Tibial artery (tissue), 4 donors: ENCODE measurements around the gene ZNG1A.
A peak's percentile ranks its signal among the peaks of the same experiment; 100 is the strongest.
"Not testable (repeated sequence)": the region's sequence is repeated elsewhere in the genome, so short reads cannot be mapped to it uniquely, and the experiment has no call there.

ENCODE experiments used
- DNase-seq, 2 donors: peaks; one replicate each; pipeline ENCODE4 v3.0.0-alpha.2; 2019
- H3K27ac ChIP-seq, 2 donors: fragments of 200-600 bp; sonication (generic) in 1 of 2; 1 replicate in 1 of 2; 2 replicates in 1 of 2; pipeline ENCODE4 v1.5.1; 2018 to 2019; ENCODE audit warnings: mild to moderate bottlenecking in 1 of 2
- H3K27me3 ChIP-seq, 2 donors: fragments of 200-600 bp; sonication (generic) in 1 of 2; one replicate each; pipeline versions ENCODE4 v1.5.1 to v1.6.0; 2016 to 2019
- H3K36me3 ChIP-seq, 3 donors: fragments of 200-600 bp; sonication (generic) in 2 of 3; one replicate each; pipeline ENCODE4 v1.5.1; 2016 to 2019; ENCODE audit warnings: mild to moderate bottlenecking in 2 of 3
- H3K4me1 ChIP-seq, 4 donors: fragments of 200-600 bp; sonication (generic) in 2 of 4; 1 replicate in 3 of 4; 2 replicates in 1 of 4; pipeline ENCODE4 v1.5.1; 2016 to 2019
- H3K4me3 ChIP-seq, 2 donors: fragments of 200-600 bp; sonication (generic) in 1 of 2; 1 replicate in 1 of 2; 2 replicates in 1 of 2; pipeline ENCODE4 v1.5.1; 2018 to 2019; ENCODE audit warnings: mild to moderate bottlenecking in 2 of 2
- H3K9me3 ChIP-seq, 3 donors: fragments of 200-600 bp; sonication (generic) in 1 of 3; one replicate each; pipeline ENCODE4 v1.5.1; 2016 to 2019
- intact Hi-C: fragments of 100-400 bp; cut with DNase I; formaldehyde crosslinking; loops from one replicate; pipeline ENCODE4 v1.15.0; 2023; ENCODE audit warnings: low total_unique reads
- TF ChIP-seq, protein P1 (sequence below), 2 experiments: fragments of 200-600 bp in 1 of 2; fragments of 450-650 bp in 1 of 2; IDR thresholded peaks; one replicate each; pipeline ENCODE4 v1.5.1; 2017 to 2019; ENCODE audit warnings: antibody characterized with exemption in 2 of 2, mild to moderate bottlenecking in 1 of 2, moderate library complexity in 1 of 2

ZNG1A gene

DNA sequence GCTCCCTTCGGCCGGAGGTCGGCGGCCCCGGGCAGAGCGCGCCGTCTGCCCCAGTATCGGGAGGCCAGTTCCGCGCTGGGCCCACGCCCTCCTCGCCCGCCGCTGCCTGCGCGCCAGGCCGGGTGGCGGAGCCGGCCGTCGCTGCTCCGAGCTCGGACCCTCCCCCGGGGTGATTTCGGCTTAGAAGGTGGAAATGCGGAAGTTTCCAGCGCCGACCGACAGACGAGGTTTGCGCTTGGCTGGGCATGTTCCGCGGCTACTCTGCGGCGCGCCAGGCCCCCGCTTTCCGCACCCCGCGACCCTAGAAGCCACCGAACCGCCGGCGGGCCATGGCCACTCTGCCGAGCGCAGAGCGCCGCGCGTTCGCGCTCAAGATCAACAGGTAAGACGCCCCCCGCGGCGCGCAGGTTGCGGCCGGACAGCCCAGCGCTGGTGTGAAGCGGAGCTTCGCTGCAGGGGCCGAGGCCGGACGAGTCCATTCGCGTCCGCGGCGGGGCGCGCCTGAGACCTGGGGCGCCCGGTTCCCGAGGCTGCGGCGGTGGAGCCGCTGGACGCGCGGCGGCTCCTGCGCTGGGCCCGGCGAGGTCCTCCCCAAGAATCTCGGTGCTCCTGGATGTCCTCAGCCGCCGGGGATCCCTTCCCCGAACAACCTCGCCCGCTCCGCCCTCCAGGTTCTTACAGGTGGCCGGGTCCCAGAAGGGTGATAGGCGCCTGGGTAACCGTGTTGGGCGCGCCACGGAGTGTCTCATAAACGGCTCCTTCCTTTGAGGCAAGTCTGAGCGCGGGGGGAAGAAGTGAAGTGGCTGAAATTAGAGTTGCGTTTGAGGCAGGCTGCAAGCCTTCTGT, 36.0 kb upstream of the ZNG1A start, which contains the start of gene DOCK8:
Gene DOCK8 (plus strand): TSS at position 218 of the 846 bp plus-strand sequence. CDS start 112 bp downstream, at position 330.
- peak; percentile 58 to 73 for DNase-seq

DNA sequence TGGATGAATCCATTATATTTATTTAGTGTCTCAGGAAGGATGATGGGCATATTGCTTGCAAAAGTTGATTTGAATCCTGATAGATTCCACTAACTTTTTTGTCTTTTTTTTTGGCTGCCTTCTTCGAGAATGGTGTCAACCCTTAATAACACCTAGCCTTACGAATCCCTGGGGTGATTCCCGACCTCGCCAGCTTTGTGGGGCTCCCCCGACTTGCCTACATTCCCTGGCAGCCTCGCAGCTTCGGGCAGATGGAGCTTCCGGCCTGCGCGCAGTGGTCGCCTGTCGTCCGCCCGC, 35.4 kb upstream of the ZNG1A start:
- Histone ChIP-seq H3K27ac (peak overlapping the region in 1 of 2 donors; percentile 32), H3K9me3 (no peaks in the 10 kb centered on the region), H3K27me3 (peaks cover 0 to 22% of the 10 kb centered on the region in 2 donors), H3K4me1 (peaks cover 0 to 14% (median 9%) of the 10 kb centered on the region in 4 donors), H3K4me3 (peak overlapping the region; percentile 49 to 53), H3K36me3 (no peaks in the 10 kb centered on the region)
- TF ChIP-seq, protein P1, sequence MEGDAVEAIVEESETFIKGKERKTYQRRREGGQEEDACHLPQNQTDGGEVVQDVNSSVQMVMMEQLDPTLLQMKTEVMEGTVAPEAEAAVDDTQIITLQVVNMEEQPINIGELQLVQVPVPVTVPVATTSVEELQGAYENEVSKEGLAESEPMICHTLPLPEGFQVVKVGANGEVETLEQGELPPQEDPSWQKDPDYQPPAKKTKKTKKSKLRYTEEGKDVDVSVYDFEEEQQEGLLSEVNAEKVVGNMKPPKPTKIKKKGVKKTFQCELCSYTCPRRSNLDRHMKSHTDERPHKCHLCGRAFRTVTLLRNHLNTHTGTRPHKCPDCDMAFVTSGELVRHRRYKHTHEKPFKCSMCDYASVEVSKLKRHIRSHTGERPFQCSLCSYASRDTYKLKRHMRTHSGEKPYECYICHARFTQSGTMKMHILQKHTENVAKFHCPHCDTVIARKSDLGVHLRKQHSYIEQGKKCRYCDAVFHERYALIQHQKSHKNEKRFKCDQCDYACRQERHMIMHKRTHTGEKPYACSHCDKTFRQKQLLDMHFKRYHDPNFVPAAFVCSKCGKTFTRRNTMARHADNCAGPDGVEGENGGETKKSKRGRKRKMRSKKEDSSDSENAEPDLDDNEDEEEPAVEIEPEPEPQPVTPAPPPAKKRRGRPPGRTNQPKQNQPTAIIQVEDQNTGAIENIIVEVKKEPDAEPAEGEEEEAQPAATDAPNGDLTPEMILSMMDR (IDR thresholded peaks at IDR 0.05) = no peak
- DNase-seq = no peak
- intact Hi-C loops = no loop called here

More for the DNA sequence above, 36.0 kb upstream of the ZNG1A start, which contains the start of gene DOCK8:
- Histone ChIP-seq H3K27ac (peak within 1 kb of the TSS; percentile 32 to 50), H3K9me3 (no peaks in the 10 kb centered on the region), H3K4me1 (peaks cover 0 to 14% (median 9%) of the 10 kb centered on the region in 4 donors), H3K36me3 (no peaks in the 10 kb centered on the region), H3K27me3 (peaks cover 0 to 25% of the 10 kb centered on the region in 2 donors), H3K4me3 (peak within 1 kb of the TSS; percentile 49 to 53)
- intact Hi-C loops = no loop called here
- TF ChIP-seq, protein P1 (IDR thresholded peaks at IDR 0.05) = no peak

DNA sequence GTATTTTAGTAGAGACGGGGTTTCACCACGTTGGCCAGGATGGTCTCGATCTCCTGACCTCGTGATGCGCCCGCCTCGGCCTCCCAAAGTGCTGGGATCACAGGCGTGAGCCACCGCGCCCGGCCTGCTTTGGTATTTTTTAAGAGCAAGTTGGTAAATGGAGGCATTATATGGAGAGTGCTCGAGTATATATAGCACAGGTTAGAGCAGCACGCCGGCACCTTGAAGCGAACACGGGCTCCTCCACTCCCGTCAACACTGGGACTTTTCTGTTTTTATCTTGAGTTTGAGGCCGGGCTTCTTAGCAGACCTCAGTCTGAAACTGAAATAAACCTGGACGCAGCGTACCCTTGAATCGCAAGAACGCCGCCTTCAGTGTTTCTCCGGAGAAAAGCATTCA, 35.0 kb upstream of the ZNG1A start:
- intact Hi-C loops, H3K9me3 ChIP-seq, H3K27ac ChIP-seq, H3K36me3 ChIP-seq, DNase-seq: not testable (repeated sequence)
- Histone ChIP-seq H3K4me1 (peaks cover 0 to 14% (median 9%) of the 10 kb centered on the region in 4 donors), H3K4me3 (peak overlapping the region in 1 of 2 donors; percentile 53), H3K27me3 (peaks cover 0 to 19% of the 10 kb centered on the region in 2 donors)

DNA sequence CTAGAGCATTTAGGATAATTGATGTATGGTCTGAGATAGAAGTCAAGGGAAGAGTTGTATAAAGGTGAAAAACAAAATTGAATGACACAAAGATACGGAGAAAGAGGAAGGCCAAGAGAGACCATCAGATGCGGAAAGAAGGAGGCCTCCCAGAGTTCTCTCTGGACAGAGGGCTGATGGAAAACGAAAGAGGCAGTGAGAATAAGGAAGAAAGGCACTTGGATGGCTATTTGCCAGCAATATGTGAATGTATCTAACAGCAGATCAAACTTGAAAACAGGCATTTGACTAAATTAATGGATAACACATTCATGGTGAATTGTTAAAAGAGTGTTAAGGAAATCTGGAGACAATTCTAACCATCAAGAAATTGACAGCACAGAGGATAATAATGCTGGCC, 33.4 kb upstream of the ZNG1A start:
- Histone ChIP-seq H3K4me3 (no peak overlapping the region), H3K9me3 (no peaks in the 10 kb centered on the region), H3K27me3 (peaks cover 0 to 19% of the 10 kb centered on the region in 2 donors), H3K27ac (no peak overlapping the region), H3K4me1 (peaks cover 0 to 14% (median 9%) of the 10 kb centered on the region in 4 donors), H3K36me3 (no peaks in the 10 kb centered on the region)
- intact Hi-C loops = no loop called here
- TF ChIP-seq, protein P1 (IDR thresholded peaks at IDR 0.05) = no peak
- no peak for DNase-seq

DNA sequence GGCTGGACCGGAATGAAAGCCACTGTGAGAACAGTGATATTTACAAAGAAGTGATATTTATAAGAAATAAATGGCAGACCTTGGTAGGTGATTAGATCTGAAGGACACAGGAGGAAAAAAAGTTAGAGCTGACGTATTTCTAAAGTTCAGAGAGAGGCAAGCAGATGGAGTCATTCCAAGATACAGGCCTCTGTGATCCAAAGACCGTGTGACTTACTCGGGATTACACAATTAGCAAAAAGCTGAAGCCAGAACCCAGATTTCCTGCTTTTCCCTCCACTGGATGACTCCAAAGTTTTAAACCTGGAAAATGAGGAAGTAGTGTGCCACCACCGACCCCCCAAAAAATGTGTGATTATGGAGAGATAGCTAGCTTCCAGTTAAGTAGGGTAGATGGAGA, 32.7 kb upstream of the ZNG1A start:
- Histone ChIP-seq H3K27me3 (peaks cover 0 to 19% of the 10 kb centered on the region in 2 donors), H3K36me3 (no peaks in the 10 kb centered on the region), H3K4me3 (no peak overlapping the region), H3K27ac (no peak overlapping the region), H3K4me1 (peaks cover 0 to 14% (median 9%) of the 10 kb centered on the region in 4 donors), H3K9me3 (no peaks in the 10 kb centered on the region)
- intact Hi-C loops = no loop called here
- TF ChIP-seq, protein P1 (IDR thresholded peaks at IDR 0.05) = no peak
- DNase-seq = peak in 1 of 2 donors; percentile 23

DNA sequence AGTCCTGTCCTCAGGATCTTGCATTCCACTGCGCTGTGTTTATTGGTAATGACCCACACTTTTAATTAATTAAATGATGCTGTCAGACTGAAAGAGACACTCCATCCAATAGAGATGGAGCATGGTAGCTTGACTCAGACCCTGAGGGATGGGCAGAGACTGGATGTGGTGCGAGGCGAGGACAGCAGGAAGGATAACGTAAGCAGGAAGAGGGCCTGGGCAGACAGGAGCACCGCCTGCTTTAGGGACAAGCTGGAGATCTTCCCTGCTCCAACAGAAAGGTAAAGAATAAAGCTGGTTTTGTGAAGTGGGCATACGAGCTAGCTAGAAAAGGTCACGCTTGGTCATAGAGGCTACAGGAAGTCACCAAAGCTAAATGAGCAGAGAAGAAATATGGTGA, 32.2 kb upstream of the ZNG1A start:
- Histone ChIP-seq H3K4me1 (peaks cover 0 to 14% (median 9%) of the 10 kb centered on the region in 4 donors), H3K9me3 (no peaks in the 10 kb centered on the region), H3K36me3 (no peaks in the 10 kb centered on the region), H3K27me3 (peaks cover 0 to 19% of the 10 kb centered on the region in 2 donors), H3K27ac (no peak overlapping the region), H3K4me3 (no peak overlapping the region)
- TF ChIP-seq, protein P1 (IDR thresholded peaks at IDR 0.05) = no peak
- intact Hi-C loops = no loop called here
- no peak for DNase-seq
